ENCODE results near the gene SMG6.

- TF ChIP-seq, protein P1, sequence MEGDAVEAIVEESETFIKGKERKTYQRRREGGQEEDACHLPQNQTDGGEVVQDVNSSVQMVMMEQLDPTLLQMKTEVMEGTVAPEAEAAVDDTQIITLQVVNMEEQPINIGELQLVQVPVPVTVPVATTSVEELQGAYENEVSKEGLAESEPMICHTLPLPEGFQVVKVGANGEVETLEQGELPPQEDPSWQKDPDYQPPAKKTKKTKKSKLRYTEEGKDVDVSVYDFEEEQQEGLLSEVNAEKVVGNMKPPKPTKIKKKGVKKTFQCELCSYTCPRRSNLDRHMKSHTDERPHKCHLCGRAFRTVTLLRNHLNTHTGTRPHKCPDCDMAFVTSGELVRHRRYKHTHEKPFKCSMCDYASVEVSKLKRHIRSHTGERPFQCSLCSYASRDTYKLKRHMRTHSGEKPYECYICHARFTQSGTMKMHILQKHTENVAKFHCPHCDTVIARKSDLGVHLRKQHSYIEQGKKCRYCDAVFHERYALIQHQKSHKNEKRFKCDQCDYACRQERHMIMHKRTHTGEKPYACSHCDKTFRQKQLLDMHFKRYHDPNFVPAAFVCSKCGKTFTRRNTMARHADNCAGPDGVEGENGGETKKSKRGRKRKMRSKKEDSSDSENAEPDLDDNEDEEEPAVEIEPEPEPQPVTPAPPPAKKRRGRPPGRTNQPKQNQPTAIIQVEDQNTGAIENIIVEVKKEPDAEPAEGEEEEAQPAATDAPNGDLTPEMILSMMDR (IDR thresholded peaks at IDR 0.05): no peak
- no peak for TF ChIP-seq ZFX (IDR thresholded peaks at IDR 0.05; ENCODE audit: borderline replicate concordance)
These were observed 196.5 kb downstream of the SMG6 start for GRCh38 chr17:2107050-2107449.

Data from 22Rv1 (cell line).